CD14-positive monocyte (primary cell): ENCODE data around the gene SFI1. TPM values are rescaled to one million over a fixed set of nuclear protein-coding genes. Genes with fewer than 3 reads are reported as not detected.

ENCODE experiments used
- DNase-seq, 3 donors: peaks; one replicate each; pipeline ENCODE4 v3.0.0-alpha.2; 2011 to 2022
- H2AFZ ChIP-seq: 2 replicates; pipeline ENCODE4 v1.6.0; 2012; ENCODE audit warnings: mild to moderate bottlenecking, low read depth, low read length, inconsistent platforms; ENCODE audit not compliant: insufficient read depth, poor library complexity, severe bottlenecking
- H3K27ac ChIP-seq, 2 donors: 1 replicate in 1 of 2; 2 replicates in 1 of 2; pipeline ENCODE4 v1.5.1; 2012 to 2013; ENCODE audit warnings: low read length in 2 of 2, control low read depth in 1 of 2, inconsistent platforms in 1 of 2, low read depth in 1 of 2, mild to moderate bottlenecking in 1 of 2
- H3K27me3 ChIP-seq, 2 donors: one replicate each; pipeline versions ENCODE4 v1.6.0 to v1.6.1; 2011 to 2013; ENCODE audit warnings: low read length in 2 of 2; ENCODE audit not compliant: control insufficient read depth in 2 of 2, insufficient read depth in 2 of 2
- H3K36me3 ChIP-seq, 2 donors: replicated peaks in 1 of 2; 1 replicate in 1 of 2; 2 replicates in 1 of 2; pipeline versions ENCODE4 v1.5.1 to v1.6.1; 2012 to 2013; ENCODE audit warnings: low read length in 2 of 2, control low read depth in 1 of 2, inconsistent platforms in 1 of 2, mild to moderate bottlenecking in 1 of 2; ENCODE audit not compliant: insufficient read depth in 2 of 2, control insufficient read depth in 1 of 2
- H3K4me1 ChIP-seq, 2 donors: 1 replicate in 1 of 2; 2 replicates in 1 of 2; pipeline versions ENCODE4 v1.5.1 to v1.6.1; 2012 to 2013; ENCODE audit warnings: low read length in 2 of 2, control low read depth in 1 of 2, inconsistent platforms in 1 of 2, mild to moderate bottlenecking in 1 of 2, moderate library complexity in 1 of 2; ENCODE audit not compliant: insufficient read depth in 2 of 2, control insufficient read depth in 1 of 2
- H3K4me2 ChIP-seq: replicated peaks from 2 replicates; pipeline ENCODE3; 2012; ENCODE audit warnings: low read length, moderate library complexity, mild to moderate bottlenecking; ENCODE audit not compliant: poor library complexity, severe bottlenecking; ENCODE audit errors: extremely low read depth
- H3K4me3 ChIP-seq, 3 experiments: fragments of 200-600 bp in 1 of 3; sonication (generic) in 1 of 3; replicated peaks in 1 of 3; 1 replicate in 2 of 3; 2 replicates in 1 of 3; pipeline ENCODE4 v1.5.1; 2011 to 2013; ENCODE audit warnings: low read length in 3 of 3, mild to moderate bottlenecking in 3 of 3, control low read depth in 2 of 3, low read depth in 2 of 3, inconsistent platforms in 1 of 3, moderate library complexity in 1 of 3
- H3K79me2 ChIP-seq: 2 replicates; pipeline ENCODE4 v1.6.0; 2012; ENCODE audit warnings: mild to moderate bottlenecking, control low read depth, inconsistent platforms, low read length, moderate library complexity; ENCODE audit not compliant: insufficient read depth
- H3K9ac ChIP-seq: 2 replicates; pipeline ENCODE4 v1.6.0; 2017; ENCODE audit warnings: low read length, mild to moderate bottlenecking; ENCODE audit not compliant: insufficient read depth, poor library complexity, severe bottlenecking
- H3K9me3 ChIP-seq, 2 donors: replicated peaks in 1 of 2; 1 replicate in 1 of 2; 2 replicates in 1 of 2; pipeline versions ENCODE4 v1.5.1 to v1.6.1; 2012 to 2013; ENCODE audit warnings: low read length in 2 of 2, control low read depth in 1 of 2; ENCODE audit not compliant: control insufficient read depth in 1 of 2, insufficient read depth in 1 of 2
- H4K20me1 ChIP-seq: 2 replicates; pipeline ENCODE4 v1.6.0; 2012; ENCODE audit warnings: mild to moderate bottlenecking, low read length, control low read depth, moderate library complexity; ENCODE audit not compliant: insufficient read depth
- H3K27ac Mint-ChIP-seq, 7 donors: one replicate each; pipeline ENCODE4 v1.8.0; 2020; ENCODE audit warnings: mild to moderate bottlenecking in 7 of 7, mixed read lengths in 7 of 7, moderate library complexity in 6 of 7, inconsistent platforms in 2 of 7
- H3K27me3 Mint-ChIP-seq, 3 donors: one replicate each; pipeline ENCODE4 v1.8.0; 2021 to 2022; ENCODE audit warnings: low read depth in 3 of 3, mild to moderate bottlenecking in 3 of 3, mixed read lengths in 3 of 3, moderate library complexity in 3 of 3, inconsistent platforms in 1 of 3
- H3K36me3 Mint-ChIP-seq, 2 donors: one replicate each; pipeline ENCODE4 v1.8.0; 2020; ENCODE audit warnings: mixed read lengths in 2 of 2, inconsistent platforms in 1 of 2, mild to moderate bottlenecking in 1 of 2
- H3K4me1 Mint-ChIP-seq: one replicate; pipeline ENCODE4 v1.8.0; 2020; ENCODE audit warnings: mild to moderate bottlenecking, mixed read lengths
- H3K4me3 Mint-ChIP-seq, 2 donors: one replicate each; pipeline ENCODE4 v1.8.0; 2020; ENCODE audit warnings: mild to moderate bottlenecking in 2 of 2, mixed read lengths in 2 of 2, moderate library complexity in 1 of 2
- H3K9me3 Mint-ChIP-seq, 7 donors: one replicate each; pipeline ENCODE4 v1.8.0; 2020 to 2022; ENCODE audit warnings: mixed read lengths in 7 of 7, mild to moderate bottlenecking in 6 of 7, moderate library complexity in 6 of 7, inconsistent platforms in 2 of 7
- WGBS: methylation state at CpG from one replicate; pipeline ENCODE4 v1.1.5; 2013; ENCODE audit warnings: missing lambda C conversion rate; ENCODE audit not compliant: insufficient coverage; 5-methylcytosine and 5-hydroxymethylcytosine counted together
- intact Hi-C, 2 donors: fragments of 100-400 bp; cut with micrococcal nuclease; formaldehyde crosslinking; loops; one replicate each; pipeline versions ENCODE4 v1.15.0 to v1.15.1; 2023
- polyA plus RNA-seq, 3 donors: library from polyadenylated mRNA; depleted of rRNA in 1 of 3; unstranded in 2 of 3; stranded (reverse) in 1 of 3; fragments of 300-500 nt in 2 of 3; fragments of >200 nt in 1 of 3; fragmentation: Illumina TruSeq in 2 of 3; gene quantifications; 1 replicate in 2 of 3; 2 replicates in 1 of 3; pipeline ENCODE4 v1.2.3, GENCODE V29; 2012 to 2021
- TF ChIP-seq, protein P1 (sequence below): fragments of 200-600 bp; IDR thresholded peaks from one replicate; pipeline ENCODE4 v1.8.0; 2022; ENCODE audit warnings: antibody characterized with exemption, mild to moderate bottlenecking

Gene SFI1
- polyA plus RNA-seq, 3 donors = 1.7 to 43.4 (median 3.6) TPM

DNA sequence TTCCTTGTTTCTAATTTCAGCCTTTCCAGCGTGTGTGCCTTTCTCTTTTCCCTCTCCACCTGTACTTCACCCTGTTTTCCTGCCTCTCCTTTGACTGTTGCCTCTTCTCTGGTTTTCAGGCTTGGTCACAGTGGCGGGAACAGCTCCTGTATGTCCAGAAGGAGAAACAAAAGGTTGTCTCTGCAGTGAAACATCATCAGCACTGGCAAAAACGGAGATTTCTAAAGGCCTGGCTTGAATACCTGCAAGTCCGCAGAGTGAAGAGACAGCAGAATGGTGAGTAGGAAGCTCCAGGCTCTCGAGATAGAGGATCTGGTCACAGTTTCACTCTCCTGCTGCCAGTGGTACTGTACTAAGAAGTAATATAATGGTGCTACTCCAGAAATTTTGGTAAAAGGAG is 76.6 kb downstream of the SFI1 start:
- H3K36me3 Mint-ChIP-seq = peaks cover 48 to 63% of the 10 kb centered on the region in 2 donors
- H3K27ac Mint-ChIP-seq = peak overlapping the region in 1 of 7 donors; percentile 57
- Histone ChIP-seq H3K36me3 (peaks cover 27 to 46% of the 10 kb centered on the region in 2 donors), H3K27me3 (no peaks in the 10 kb centered on the region), H3K4me3 (no peak overlapping the region), H3K9me3 (no peaks in the 10 kb centered on the region), H3K4me1 (no peaks in the 10 kb centered on the region), H3K4me2 (no peak overlapping the region), H3K27ac (no peak overlapping the region), H3K9ac (no peak overlapping the region), H3K79me2 (no peaks in the 10 kb centered on the region), H4K20me1 (no peaks in the 10 kb centered on the region), H2AFZ (no peak overlapping the region)
- DNase-seq = no peak
- H3K27me3 Mint-ChIP-seq = peaks cover 0 to 2% (median 0%) of the 10 kb centered on the region in 3 donors
- TF ChIP-seq, protein P1, sequence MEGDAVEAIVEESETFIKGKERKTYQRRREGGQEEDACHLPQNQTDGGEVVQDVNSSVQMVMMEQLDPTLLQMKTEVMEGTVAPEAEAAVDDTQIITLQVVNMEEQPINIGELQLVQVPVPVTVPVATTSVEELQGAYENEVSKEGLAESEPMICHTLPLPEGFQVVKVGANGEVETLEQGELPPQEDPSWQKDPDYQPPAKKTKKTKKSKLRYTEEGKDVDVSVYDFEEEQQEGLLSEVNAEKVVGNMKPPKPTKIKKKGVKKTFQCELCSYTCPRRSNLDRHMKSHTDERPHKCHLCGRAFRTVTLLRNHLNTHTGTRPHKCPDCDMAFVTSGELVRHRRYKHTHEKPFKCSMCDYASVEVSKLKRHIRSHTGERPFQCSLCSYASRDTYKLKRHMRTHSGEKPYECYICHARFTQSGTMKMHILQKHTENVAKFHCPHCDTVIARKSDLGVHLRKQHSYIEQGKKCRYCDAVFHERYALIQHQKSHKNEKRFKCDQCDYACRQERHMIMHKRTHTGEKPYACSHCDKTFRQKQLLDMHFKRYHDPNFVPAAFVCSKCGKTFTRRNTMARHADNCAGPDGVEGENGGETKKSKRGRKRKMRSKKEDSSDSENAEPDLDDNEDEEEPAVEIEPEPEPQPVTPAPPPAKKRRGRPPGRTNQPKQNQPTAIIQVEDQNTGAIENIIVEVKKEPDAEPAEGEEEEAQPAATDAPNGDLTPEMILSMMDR = no peak
- peaks cover 2% of the 10 kb centered on the region for H3K4me1 Mint-ChIP-seq
- no peaks in the 10 kb centered on the region for H3K9me3 Mint-ChIP-seq
- intact Hi-C loops = no loop called here
- H3K4me3 Mint-ChIP-seq = no peak overlapping the region
- WGBS = 80% methylated on average over 4 of the region's 5 CpGs

DNA sequence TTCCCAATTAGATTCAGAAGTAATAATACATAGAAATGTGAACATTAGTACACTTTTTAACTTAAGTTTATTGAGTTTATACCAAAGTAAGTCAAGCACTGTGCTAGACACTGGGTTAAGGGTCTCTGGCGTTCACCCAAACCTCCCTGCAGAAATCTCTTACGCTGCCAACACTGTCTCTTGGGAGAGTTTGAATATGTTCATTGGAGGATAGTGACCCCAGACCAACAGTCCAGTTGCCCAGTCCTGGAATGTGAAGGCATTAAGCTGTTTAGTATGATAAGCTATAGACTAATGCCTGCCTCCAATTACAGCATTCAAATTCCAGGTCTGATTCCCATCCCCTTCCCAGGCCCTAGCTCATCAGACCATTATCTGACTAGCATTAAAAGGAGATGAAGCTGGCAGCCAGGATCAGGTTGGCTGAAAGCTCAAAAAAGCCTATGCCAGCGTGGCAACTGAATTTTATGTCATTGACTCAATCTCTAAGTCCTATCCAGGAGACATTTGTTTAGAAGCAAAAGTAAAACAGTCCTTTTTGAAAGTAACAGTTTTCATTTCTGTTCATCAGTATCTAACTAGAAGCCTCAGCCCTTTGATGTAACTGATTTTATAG is 77.8 kb downstream of the SFI1 start:
- no peak overlapping the region for H3K9ac ChIP-seq
- TF ChIP-seq, protein P1 = no peak
- no peak overlapping the region for H2AFZ ChIP-seq
- H3K27me3 ChIP-seq = no peaks in the 10 kb centered on the region
- H3K79me2 ChIP-seq = no peaks in the 10 kb centered on the region
- peaks cover 56 to 70% of the 10 kb centered on the region in 2 donors for H3K36me3 Mint-ChIP-seq
- WGBS = 100% methylated on average over 1 of the region's 3 CpGs
- peaks cover 27 to 55% of the 10 kb centered on the region in 2 donors for H3K36me3 ChIP-seq
- DNase-seq = no peak
- H3K4me1 Mint-ChIP-seq = peaks cover 2% of the 10 kb centered on the region
- no peaks in the 10 kb centered on the region for H3K4me1 ChIP-seq
- H3K27ac Mint-ChIP-seq = no peak overlapping the region
- no peak overlapping the region for H3K27ac ChIP-seq
- intact Hi-C loops = no loop called here
- no peaks in the 10 kb centered on the region for H3K9me3 Mint-ChIP-seq
- no peaks in the 10 kb centered on the region for H4K20me1 ChIP-seq
- H3K4me3 ChIP-seq = no peak overlapping the region
- no peaks in the 10 kb centered on the region for H3K9me3 ChIP-seq
- no peak overlapping the region for H3K4me2 ChIP-seq
- H3K4me3 Mint-ChIP-seq = no peak overlapping the region
- H3K27me3 Mint-ChIP-seq = peaks cover 0 to 2% (median 0%) of the 10 kb centered on the region in 3 donors
